Fibroblast of lung (primary cell): Measurements from ENCODE around the gene CDK6.

ENCODE experiments used
- EZH2 ChIP-seq: IDR thresholded peaks from 2 replicates; pipeline ENCODE4 v1.5.1; 2012; ENCODE audit warnings: low read length, control low read depth, mild to moderate bottlenecking; ENCODE audit errors: missing control alignments
- TF ChIP-seq, protein P1 (sequence below), 2 donors: IDR thresholded peaks in 1 of 2; conservative IDR thresholded peaks in 1 of 2; 1 replicate in 1 of 2; 2 replicates in 1 of 2; pipeline ENCODE4 v1.5.1; 2011 to 2012; ENCODE audit warnings: low read length in 2 of 2, control low read depth in 1 of 2, inconsistent platforms in 1 of 2, low read depth in 1 of 2, mild to moderate bottlenecking in 1 of 2

- TF ChIP-seq, protein P1, sequence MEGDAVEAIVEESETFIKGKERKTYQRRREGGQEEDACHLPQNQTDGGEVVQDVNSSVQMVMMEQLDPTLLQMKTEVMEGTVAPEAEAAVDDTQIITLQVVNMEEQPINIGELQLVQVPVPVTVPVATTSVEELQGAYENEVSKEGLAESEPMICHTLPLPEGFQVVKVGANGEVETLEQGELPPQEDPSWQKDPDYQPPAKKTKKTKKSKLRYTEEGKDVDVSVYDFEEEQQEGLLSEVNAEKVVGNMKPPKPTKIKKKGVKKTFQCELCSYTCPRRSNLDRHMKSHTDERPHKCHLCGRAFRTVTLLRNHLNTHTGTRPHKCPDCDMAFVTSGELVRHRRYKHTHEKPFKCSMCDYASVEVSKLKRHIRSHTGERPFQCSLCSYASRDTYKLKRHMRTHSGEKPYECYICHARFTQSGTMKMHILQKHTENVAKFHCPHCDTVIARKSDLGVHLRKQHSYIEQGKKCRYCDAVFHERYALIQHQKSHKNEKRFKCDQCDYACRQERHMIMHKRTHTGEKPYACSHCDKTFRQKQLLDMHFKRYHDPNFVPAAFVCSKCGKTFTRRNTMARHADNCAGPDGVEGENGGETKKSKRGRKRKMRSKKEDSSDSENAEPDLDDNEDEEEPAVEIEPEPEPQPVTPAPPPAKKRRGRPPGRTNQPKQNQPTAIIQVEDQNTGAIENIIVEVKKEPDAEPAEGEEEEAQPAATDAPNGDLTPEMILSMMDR (conservative IDR thresholded peaks at IDR 0.05 in 1 of 2, IDR thresholded peaks at IDR 0.05 in 1 of 2; ENCODE audit: low read depth in 1 of 2, low read length in 2 of 2) = no peak
- TF ChIP-seq EZH2 = no peak
These were observed 229.4 kb downstream of the CDK6 start for GRCh38 chr7:92606985-92607384.
